ENCODE measurements around the gene PARD3B.

GRCh38 chr2:205511641-205512040 is 966.4 kb downstream of the PARD3B start:
- TF ChIP-seq CTCF (IDR thresholded peaks at IDR 0.05) (no peak), POLR2A (IDR thresholded peaks at IDR 0.05) (no peak), POLR2AphosphoS5 (IDR thresholded peaks at IDR 0.05) (no peak), EP300 (IDR thresholded peaks at IDR 0.05) (no peak)

Data from stomach (tissue), 4 donors.